ACHN (cell line): ENCODE data around the gene ELAVL2.

Experiments used
- DNase-seq: peaks from one replicate; pipeline ENCODE4 v3.0.0-alpha.2; 2015
- in situ Hi-C: cut with HindIII; loops from 2 replicates; pipeline ENCODE4 v1.10.0; 2017; ENCODE audit warnings: low sequenced_read_pairs, low pct_ligation_motif_present, low pct_unique_long_range_greater_than_20kb

Gene ELAVL2

GRCh38 chr9:23777328-23777727, 48.7 kb downstream of the ELAVL2 start:
- in situ Hi-C loops = no loop called here

GRCh38 chr9:23775549-23775948, 50.5 kb downstream of the ELAVL2 start:
- DNase-seq = no peak
- in situ Hi-C loops = no loop called here

More at GRCh38 chr9:23777328-23777727, 48.7 kb downstream of the ELAVL2 start:
- no peak for DNase-seq

GRCh38 chr9:23774266-23774665, 51.8 kb downstream of the ELAVL2 start:
- in situ Hi-C loops = no loop called here
- DNase-seq = no peak

GRCh38 chr9:23772385-23772783, 53.7 kb downstream of the ELAVL2 start:
- no peak for DNase-seq

GRCh38 chr9:23771746-23772384, 54.2 kb downstream of the ELAVL2 start:
- in situ Hi-C loops = no loop called here
- DNase-seq = no peak

More at GRCh38 chr9:23772385-23772783, 53.7 kb downstream of the ELAVL2 start:
- in situ Hi-C loops = no loop called here

GRCh38 chr9:23769307-23769935, 56.6 kb downstream of the ELAVL2 start:
- in situ Hi-C loops = no loop called here
- DNase-seq = no peak

- in situ Hi-C loops = no loop called here
These were observed 57.2 kb downstream of the ELAVL2 start for GRCh38 chr9:23768861-23769260.

GRCh38 chr9:23766613-23767012, 59.4 kb downstream of the ELAVL2 start:
- DNase-seq = no peak
- in situ Hi-C loops = no loop called here

More at GRCh38 chr9:23768861-23769260, 57.2 kb downstream of the ELAVL2 start:
- no peak for DNase-seq

GRCh38 chr9:23765561-23765960, 60.5 kb downstream of the ELAVL2 start:
- in situ Hi-C loops = no loop called here
- DNase-seq = no peak

- DNase-seq = no peak
- in situ Hi-C loops = no loop called here
These were observed 61.8 kb downstream of the ELAVL2 start for GRCh38 chr9:23764219-23764618.

- no peak for DNase-seq
- in situ Hi-C loops = no loop called here
These were observed 71.5 kb downstream of the ELAVL2 start for GRCh38 chr9:23754551-23754950.

- DNase-seq = no peak
- in situ Hi-C loops = no loop called here
These were observed 73.2 kb downstream of the ELAVL2 start for GRCh38 chr9:23752859-23753258.

- no peak for DNase-seq
- in situ Hi-C loops = no loop called here
These were observed 74.4 kb downstream of the ELAVL2 start for GRCh38 chr9:23751633-23752032.

GRCh38 chr9:23750808-23751207, 75.2 kb downstream of the ELAVL2 start:
- in situ Hi-C loops = no loop called here
- DNase-seq = no peak

GRCh38 chr9:23747088-23748075, 78.7 kb downstream of the ELAVL2 start:
- in situ Hi-C loops = no loop called here
- no peak for DNase-seq

- in situ Hi-C loops = no loop called here
- no peak for DNase-seq
These were observed 79.7 kb downstream of the ELAVL2 start for GRCh38 chr9:23746317-23746716.

GRCh38 chr9:23743036-23743435, 83.0 kb downstream of the ELAVL2 start:
- DNase-seq = no peak
- in situ Hi-C loops = no loop called here

- no peak for DNase-seq
- in situ Hi-C loops = no loop called here
These were observed 84.7 kb downstream of the ELAVL2 start for GRCh38 chr9:23741351-23741750.

GRCh38 chr9:23740531-23740930, 85.5 kb downstream of the ELAVL2 start:
- no peak for DNase-seq
- in situ Hi-C loops = no loop called here
